Kidney epithelial cell (primary cell): ENCODE measurements around the gene DHX34. TPM values are rescaled to one million over a fixed set of nuclear protein-coding genes. Genes with fewer than 3 reads are reported as not detected.
"Not testable (repeated sequence)": the region's sequence is repeated elsewhere in the genome, so short reads cannot be mapped to it uniquely, and the experiment has no call there.

Experiments used
- DNase-seq: peaks from one replicate; pipeline ENCODE4 v3.0.0-alpha.2; 2010; ENCODE audit warnings: low read depth
- H3K27me3 ChIP-seq: 2 replicates; pipeline ENCODE4 v1.6.0; 2011; ENCODE audit warnings: low read length; ENCODE audit not compliant: control insufficient read depth, insufficient read depth
- H3K36me3 ChIP-seq: 2 replicates; pipeline ENCODE4 v1.5.1; 2011; ENCODE audit warnings: low read length; ENCODE audit not compliant: control insufficient read depth, insufficient read depth
- H3K4me3 ChIP-seq: 2 replicates; pipeline ENCODE4 v1.5.1; 2011; ENCODE audit warnings: low read depth, mild to moderate bottlenecking, control low read depth, low read length
- total RNA-seq: library from RNA; depleted of rRNA; stranded (reverse); fragments of >200 nt; gene quantifications from 2 replicates; pipeline ENCODE4 v1.2.3, GENCODE V29; 2015
- TF ChIP-seq, protein P1 (sequence below): IDR thresholded peaks from 2 replicates; pipeline ENCODE4 v1.5.1; 2011; ENCODE audit warnings: mild to moderate bottlenecking, moderate library complexity, low read length, control low read depth, inconsistent platforms; ENCODE audit not compliant: insufficient read depth, poor library complexity, severe bottlenecking

The DHX34 gene
- total RNA-seq, 1 donor from 2014 or later = 18.1 TPM

DNA sequence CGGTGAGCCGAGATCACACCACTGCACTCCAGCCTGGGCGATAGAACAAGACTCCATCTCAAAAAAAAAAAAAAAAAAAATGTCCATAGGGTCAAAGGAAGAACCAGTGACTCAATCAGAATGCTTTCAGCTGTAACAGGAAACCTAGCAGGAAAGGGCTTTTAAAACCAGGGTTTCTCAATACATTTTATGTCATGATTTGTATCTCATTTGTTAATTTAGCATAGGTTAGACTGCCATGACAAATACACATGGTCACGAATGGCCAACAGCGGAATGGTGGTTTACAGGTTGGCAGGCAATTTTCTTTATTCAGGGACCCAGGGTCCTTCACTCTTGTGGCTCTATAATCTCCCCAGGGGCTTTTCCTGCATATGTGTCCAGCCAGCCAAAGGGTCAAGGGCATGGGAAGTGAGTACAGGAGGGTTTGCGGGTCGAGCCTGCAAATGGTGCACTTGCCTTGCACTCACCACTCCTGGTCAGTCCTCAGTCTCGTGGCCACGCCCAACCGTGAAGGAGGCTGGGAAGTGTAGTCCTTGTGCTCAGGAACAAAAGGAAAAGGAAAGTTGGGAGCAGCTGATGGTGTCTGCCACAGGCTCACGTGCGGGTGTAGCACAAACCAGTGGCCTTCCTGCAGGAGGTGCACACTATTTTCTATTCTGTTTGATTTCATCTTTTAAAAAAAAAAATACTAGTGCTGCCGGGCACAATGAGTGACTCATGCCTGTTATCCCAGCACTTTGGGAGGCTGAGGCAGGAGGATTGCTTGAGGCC lies 14.8 kb downstream of the DHX34 start:
- peaks cover 6% of the 10 kb centered on the region for H3K36me3 ChIP-seq
- DNase-seq = no peak

DNA sequence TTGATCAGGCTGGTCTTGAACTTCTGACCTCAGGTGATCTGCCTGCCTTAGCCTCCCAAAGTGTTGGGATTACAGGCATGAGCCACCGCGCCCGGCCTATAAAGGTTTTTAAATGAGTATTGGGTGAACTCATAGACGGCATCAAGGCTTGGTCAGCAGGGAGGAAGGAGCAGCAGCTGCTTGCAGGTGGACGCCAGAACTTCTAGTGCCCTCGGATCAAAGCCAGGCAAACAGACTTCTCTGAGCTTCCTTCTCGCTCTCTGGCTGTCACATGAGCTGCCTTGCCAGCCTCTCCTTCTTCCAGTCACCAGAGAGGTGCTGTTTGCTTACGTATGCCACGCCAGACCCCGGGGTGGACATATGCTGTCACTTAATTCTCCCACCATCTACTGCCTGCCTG lies 16.3 kb downstream of the DHX34 start:
- H3K4me3 ChIP-seq, H3K27me3 ChIP-seq, DNase-seq, H3K36me3 ChIP-seq: not testable (repeated sequence)

More for the DNA sequence above, 14.8 kb downstream of the DHX34 start:
- TF ChIP-seq, protein P1, sequence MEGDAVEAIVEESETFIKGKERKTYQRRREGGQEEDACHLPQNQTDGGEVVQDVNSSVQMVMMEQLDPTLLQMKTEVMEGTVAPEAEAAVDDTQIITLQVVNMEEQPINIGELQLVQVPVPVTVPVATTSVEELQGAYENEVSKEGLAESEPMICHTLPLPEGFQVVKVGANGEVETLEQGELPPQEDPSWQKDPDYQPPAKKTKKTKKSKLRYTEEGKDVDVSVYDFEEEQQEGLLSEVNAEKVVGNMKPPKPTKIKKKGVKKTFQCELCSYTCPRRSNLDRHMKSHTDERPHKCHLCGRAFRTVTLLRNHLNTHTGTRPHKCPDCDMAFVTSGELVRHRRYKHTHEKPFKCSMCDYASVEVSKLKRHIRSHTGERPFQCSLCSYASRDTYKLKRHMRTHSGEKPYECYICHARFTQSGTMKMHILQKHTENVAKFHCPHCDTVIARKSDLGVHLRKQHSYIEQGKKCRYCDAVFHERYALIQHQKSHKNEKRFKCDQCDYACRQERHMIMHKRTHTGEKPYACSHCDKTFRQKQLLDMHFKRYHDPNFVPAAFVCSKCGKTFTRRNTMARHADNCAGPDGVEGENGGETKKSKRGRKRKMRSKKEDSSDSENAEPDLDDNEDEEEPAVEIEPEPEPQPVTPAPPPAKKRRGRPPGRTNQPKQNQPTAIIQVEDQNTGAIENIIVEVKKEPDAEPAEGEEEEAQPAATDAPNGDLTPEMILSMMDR = no peak
- no peak overlapping the region for H3K4me3 ChIP-seq
- H3K27me3 ChIP-seq = no peaks in the 10 kb centered on the region

DNA sequence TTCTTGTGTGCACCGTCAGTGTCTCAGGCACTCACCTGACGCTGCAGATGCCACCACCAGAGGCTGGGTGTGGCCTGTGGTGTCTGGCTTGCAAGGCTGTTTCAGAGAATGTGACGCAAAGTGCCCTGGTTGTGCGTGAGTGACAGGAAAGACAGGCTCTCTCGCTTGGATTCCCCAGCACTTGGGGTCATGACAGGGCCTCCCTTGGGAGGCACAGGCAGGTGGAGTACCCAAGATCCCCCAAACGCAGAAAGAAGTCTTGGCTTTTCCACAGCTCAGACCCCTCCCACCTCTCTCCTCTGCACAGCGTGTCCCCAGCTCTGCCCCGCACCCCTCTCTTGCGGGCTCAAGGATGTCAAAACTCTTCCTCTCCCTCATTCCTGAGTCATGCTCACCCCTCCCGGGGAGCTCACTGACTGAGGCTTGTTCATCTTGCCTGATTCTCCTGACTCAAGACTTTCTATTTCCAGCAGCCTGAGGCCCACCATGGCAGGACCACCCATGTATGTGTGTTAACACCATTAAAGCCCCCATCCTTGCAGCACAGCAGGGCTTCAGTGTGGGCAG lies 21.0 kb downstream of the DHX34 start:
- Histone ChIP-seq H3K27me3 (no peaks in the 10 kb centered on the region), H3K36me3 (no peaks in the 10 kb centered on the region), H3K4me3 (no peak overlapping the region)
- TF ChIP-seq, protein P1 = no peak
- DNase-seq = no peak

DNA sequence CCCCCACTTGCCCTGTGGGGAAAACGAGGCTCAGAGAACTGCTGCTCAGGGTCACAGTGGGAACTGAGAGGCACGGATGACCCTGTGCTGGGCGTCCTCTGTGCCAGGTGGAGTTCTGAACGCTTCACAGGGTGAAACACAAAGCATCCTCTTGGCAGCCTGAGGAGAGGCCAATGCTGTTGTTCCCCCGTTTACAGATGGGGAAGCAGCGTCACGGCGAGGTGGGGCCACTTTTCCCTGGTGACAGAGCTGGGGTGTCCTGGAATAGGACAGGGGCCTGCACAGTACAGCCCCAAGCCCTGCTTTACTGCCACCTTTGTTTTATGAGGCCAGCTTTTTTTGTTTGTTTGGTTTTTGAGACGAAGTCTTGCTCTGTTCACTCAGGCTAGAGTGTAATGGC lies 22.1 kb downstream of the DHX34 start:
- peaks cover 1% of the 10 kb centered on the region for H3K36me3 ChIP-seq
- no peak overlapping the region for H3K4me3 ChIP-seq
- no peak for DNase-seq
- TF ChIP-seq, protein P1 = no peak
- no peaks in the 10 kb centered on the region for H3K27me3 ChIP-seq

DNA sequence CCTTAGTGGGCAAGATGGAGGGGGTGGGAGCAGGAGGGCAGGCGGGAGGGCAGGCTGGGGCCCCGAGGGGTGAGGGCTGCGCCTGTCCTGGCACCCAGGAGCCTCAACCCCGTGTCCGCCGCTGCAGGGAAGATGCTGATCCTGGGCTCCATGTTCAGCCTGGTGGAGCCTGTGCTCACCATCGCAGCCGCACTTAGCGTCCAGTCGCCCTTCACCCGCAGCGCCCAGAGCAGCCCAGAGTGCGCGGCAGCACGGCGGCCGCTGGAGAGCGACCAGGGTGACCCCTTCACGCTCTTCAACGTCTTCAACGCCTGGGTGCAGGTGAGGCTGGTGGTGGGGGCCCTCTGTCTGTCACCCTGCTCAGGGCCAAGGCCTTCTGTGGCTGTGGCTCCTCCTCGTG lies 23.5 kb downstream of the DHX34 start:
- TF ChIP-seq, protein P1 = no peak
- Histone ChIP-seq H3K36me3 (peaks cover 3% of the 10 kb centered on the region), H3K4me3 (no peak overlapping the region), H3K27me3 (no peaks in the 10 kb centered on the region)
- DNase-seq = no peak

DNA sequence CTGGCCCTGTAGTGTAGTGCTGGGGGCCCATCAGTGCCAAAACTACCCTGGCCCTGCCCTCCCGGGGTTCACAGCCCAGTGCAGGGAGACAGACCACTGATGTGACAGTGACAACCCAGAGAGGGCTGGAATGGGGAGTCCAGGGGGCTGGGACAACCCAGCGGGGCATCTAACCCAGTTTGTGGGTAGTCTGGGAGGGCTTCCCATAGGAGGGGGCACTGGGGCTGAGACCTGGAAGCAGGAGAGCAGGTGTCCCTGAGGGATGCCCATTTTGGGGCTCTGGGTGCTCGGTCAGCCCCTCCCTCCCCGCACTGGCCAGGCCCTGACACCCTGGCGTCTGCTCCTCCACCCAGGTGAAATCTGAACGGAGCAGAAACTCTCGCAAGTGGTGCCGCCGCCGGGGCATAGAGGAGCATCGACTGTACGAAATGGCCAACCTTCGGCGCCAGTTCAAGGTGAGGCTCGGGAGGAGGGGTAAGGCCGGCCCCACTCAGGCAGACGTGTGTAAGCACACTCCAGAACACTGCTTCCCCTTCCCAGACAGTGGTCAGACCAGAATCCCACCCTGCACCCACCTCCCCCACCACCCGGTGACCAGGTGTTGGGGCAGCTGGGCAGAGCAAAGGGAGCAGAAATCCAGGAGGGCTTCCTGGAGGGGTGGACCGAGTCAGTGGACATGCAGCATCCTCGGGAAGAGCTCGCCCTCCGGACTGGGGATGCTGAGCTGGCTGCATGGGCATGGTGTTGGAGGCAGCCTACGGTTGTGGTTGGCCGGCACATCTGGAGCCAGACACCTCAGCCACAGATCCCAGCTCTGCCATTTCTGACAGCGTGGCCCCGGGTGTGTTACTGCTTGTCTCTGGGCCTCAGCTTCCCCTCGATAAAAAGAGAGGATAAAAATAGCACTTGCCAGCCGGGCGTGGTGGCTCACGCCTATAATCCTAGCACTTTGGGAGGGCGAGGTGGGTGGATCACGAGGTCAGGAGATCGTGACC lies 24.4 kb downstream of the DHX34 start:
- no peak for DNase-seq
- peaks cover 3% of the 10 kb centered on the region for H3K36me3 ChIP-seq
- TF ChIP-seq, protein P1 = no peak
- no peak overlapping the region for H3K4me3 ChIP-seq
- H3K27me3 ChIP-seq = no peaks in the 10 kb centered on the region
